OCI-LY7 (cell line): ENCODE measurements around the gene TMEM170B. TPM values are rescaled to one million over a fixed set of nuclear protein-coding genes. Genes with fewer than 3 reads are reported as not detected.

Experiments used
- BruUV-seq: library from RNA; stranded (reverse); fragments of 400-500 nt; replicated peaks from 2 replicates; lab custom pipeline; 2021; lab: Mats Ljungman, UMichigan
- CTCF ChIA-PET: fragments of 300-600 bp; sonication (Branson Sonifier 250); formaldehyde crosslinking; loops from one replicate; lab custom pipeline; 2022; ENCODE audit warnings: antibody characterized with exemption; ENCODE audit not compliant: unreplicated experiment; lab: Charles Lee
- POLR2A ChIA-PET: fragments of 300-600 bp; sonication (Branson Sonifier 250); formaldehyde crosslinking; loops from one replicate; lab custom pipeline; 2022; ENCODE audit warnings: antibody characterized with exemption; lab: Charles Lee
- DNase-seq: peaks from one replicate; pipeline ENCODE4 v3.0.0-alpha.2; 2015; ENCODE audit warnings: low spot score
- H2AFZ ChIP-seq: fragments of 200-600 bp; sonication (generic), shearing (Covaris generic); 2 replicates; pipeline ENCODE4 v1.6.1; 2014; ENCODE audit warnings: mild to moderate bottlenecking, antibody characterized with exemption, low read length, moderate library complexity
- H3K27ac ChIP-seq: fragments of 200-600 bp; sonication (generic); 2 replicates; pipeline ENCODE4 v1.5.1; 2014; ENCODE audit warnings: mixed run types, low read depth, mild to moderate bottlenecking, moderate library complexity, low read length, inconsistent platforms; ENCODE audit not compliant: poor library complexity, severe bottlenecking
- H3K36me3 ChIP-seq: fragments of 200-600 bp; sonication (generic); 2 replicates; pipeline ENCODE4 v1.6.1; 2014; ENCODE audit warnings: mild to moderate bottlenecking, antibody characterized with exemption, low read length, moderate library complexity, mixed read lengths; ENCODE audit not compliant: insufficient read depth
- H3K4me1 ChIP-seq: fragments of 200-600 bp; sonication (generic); 2 replicates; pipeline ENCODE4 v1.5.1; 2014; ENCODE audit warnings: mild to moderate bottlenecking, low read length; ENCODE audit not compliant: insufficient read depth, poor library complexity, severe bottlenecking
- H3K4me2 ChIP-seq: fragments of 200-600 bp; sonication (generic); 2 replicates; pipeline ENCODE4 v1.6.1; 2014; ENCODE audit warnings: mild to moderate bottlenecking, low read length
- H3K4me3 ChIP-seq: fragments of 200-600 bp; sonication (generic); 2 replicates; pipeline ENCODE4 v1.5.1; 2014; ENCODE audit warnings: mild to moderate bottlenecking, low read depth, low read length; ENCODE audit not compliant: poor library complexity, severe bottlenecking
- H3K79me2 ChIP-seq: fragments of 200-600 bp; sonication (generic); 2 replicates; pipeline ENCODE4 v1.6.1; 2016; ENCODE audit warnings: low read depth, mild to moderate bottlenecking, low read length, moderate library complexity, mixed read lengths; ENCODE audit not compliant: insufficient read depth
- H3K9me2 ChIP-seq: fragments of 200-600 bp; sonication (generic); 2 replicates; pipeline ENCODE4 v1.6.1; 2016; ENCODE audit warnings: mild to moderate bottlenecking, low read length, mixed read lengths; ENCODE audit not compliant: insufficient read depth
- H3K9me3 ChIP-seq: fragments of 200-600 bp; sonication (generic); 2 replicates; pipeline ENCODE4 v1.6.1; 2014; ENCODE audit warnings: mild to moderate bottlenecking, mixed run types, low read length, mixed read lengths
- H4K20me1 ChIP-seq: fragments of 200-600 bp; sonication (generic); 2 replicates; pipeline ENCODE4 v1.6.1; 2014; ENCODE audit warnings: mild to moderate bottlenecking, antibody characterized with exemption, low read length, moderate library complexity, mixed read lengths; ENCODE audit not compliant: insufficient read depth
- EZH2phosphoT487 ChIP-seq: fragments of 200-600 bp; sonication (generic); IDR thresholded peaks from 2 replicates; pipeline ENCODE4 v1.6.1; 2018; ENCODE audit warnings: low read depth, borderline replicate concordance, mild to moderate bottlenecking, mixed run types, antibody characterized with exemption, low read length, moderate library complexity, mixed read lengths
- intact Hi-C: fragments of 100-400 bp; cut with micrococcal nuclease; formaldehyde crosslinking; loops from one replicate; pipeline ENCODE4 v1.10.0; 2022; ENCODE audit not compliant: unreplicated experiment
- total RNA-seq, 2 experiments: library from RNA; depleted of rRNA in 1 of 2; stranded (reverse); fragments of >200 nt in 1 of 2; shearing (Covaris generic) in 1 of 2; gene quantifications; 2 replicates each; pipeline ENCODE4 v1.2.3, GENCODE V29; 2014 to 2022
- TF ChIP-seq, protein P1 (sequence below): fragments of 200-600 bp; sonication (generic); conservative IDR thresholded peaks from 2 replicates; pipeline ENCODE4 v1.5.1; 2014; ENCODE audit warnings: mild to moderate bottlenecking, antibody characterized with exemption, low read length, moderate library complexity, mixed read lengths

TMEM170B gene
- total RNA-seq, 2 experiments from 2014 or later: 4.1 to 5.6 TPM

DNA sequence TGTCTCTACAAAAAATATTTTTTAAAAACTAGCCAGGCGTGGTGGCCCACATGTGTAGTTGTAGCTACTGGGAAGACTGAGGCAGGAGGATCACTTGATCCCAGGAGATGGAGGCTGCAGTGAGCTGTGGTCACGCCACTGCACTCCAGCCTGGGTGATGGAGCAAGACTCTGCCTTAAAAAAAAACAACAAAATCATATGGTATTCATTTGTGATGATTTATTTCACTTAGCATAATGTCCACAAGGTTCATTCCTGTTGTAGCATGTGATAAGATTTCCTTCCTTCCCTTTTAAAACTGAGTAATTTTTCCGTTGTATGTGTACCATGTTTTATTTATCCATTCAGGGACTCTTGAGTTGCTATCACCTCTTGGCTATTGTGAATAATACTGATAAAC is 26.2 kb downstream of the TMEM170B start:
- no peaks in the 10 kb centered on the region for H3K9me2 ChIP-seq
- no peaks in the 10 kb centered on the region for H4K20me1 ChIP-seq
- ChIA-PET CTCF (no interaction called here), POLR2A (interaction anchor here (0.8 kb wide), 1 partner anchor 10 kb away, joined by 3 read pairs; no protein-coding TSS in a partner anchor)
- no peak overlapping the region for H2AFZ ChIP-seq
- H3K4me1 ChIP-seq: no peaks in the 10 kb centered on the region
- TF ChIP-seq, protein P1, sequence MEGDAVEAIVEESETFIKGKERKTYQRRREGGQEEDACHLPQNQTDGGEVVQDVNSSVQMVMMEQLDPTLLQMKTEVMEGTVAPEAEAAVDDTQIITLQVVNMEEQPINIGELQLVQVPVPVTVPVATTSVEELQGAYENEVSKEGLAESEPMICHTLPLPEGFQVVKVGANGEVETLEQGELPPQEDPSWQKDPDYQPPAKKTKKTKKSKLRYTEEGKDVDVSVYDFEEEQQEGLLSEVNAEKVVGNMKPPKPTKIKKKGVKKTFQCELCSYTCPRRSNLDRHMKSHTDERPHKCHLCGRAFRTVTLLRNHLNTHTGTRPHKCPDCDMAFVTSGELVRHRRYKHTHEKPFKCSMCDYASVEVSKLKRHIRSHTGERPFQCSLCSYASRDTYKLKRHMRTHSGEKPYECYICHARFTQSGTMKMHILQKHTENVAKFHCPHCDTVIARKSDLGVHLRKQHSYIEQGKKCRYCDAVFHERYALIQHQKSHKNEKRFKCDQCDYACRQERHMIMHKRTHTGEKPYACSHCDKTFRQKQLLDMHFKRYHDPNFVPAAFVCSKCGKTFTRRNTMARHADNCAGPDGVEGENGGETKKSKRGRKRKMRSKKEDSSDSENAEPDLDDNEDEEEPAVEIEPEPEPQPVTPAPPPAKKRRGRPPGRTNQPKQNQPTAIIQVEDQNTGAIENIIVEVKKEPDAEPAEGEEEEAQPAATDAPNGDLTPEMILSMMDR: no peak
- TF ChIP-seq EZH2phosphoT487: no peak
- no TSS peak for BruUV-seq
- H3K27ac ChIP-seq: no peak overlapping the region
- no peak overlapping the region for H3K4me2 ChIP-seq
- H3K4me3 ChIP-seq: no peak overlapping the region
- no peaks in the 10 kb centered on the region for H3K36me3 ChIP-seq
- H3K79me2 ChIP-seq: no peaks in the 10 kb centered on the region
- intact Hi-C loops: no loop called here
- no peak for DNase-seq
- H3K9me3 ChIP-seq: no peaks in the 10 kb centered on the region

DNA sequence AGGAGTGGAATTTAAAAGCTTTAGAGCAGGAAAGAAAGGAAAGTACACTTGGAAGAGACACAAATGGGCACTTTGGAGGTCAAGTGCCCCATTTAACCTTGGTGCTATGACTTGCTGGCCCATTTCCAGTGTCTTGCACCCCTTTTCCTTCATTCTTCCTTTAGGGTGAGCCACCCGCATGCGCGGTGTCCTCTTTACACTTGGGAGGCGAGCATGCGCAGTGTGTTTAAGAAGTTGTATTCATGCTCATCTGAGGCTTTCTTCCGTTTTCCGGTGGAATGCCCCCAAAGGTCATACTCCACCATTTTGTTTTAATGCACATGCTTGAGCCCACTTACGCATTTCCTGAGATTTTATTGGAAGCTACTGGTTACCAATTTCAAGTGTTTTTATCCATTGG is 29.1 kb downstream of the TMEM170B start:
- Histone ChIP-seq H3K27ac (no peak overlapping the region), H3K79me2 (no peaks in the 10 kb centered on the region), H3K36me3 (no peaks in the 10 kb centered on the region), H3K9me2 (no peaks in the 10 kb centered on the region), H2AFZ (no peak overlapping the region), H3K4me2 (no peak overlapping the region), H3K4me1 (no peaks in the 10 kb centered on the region), H3K9me3 (no peaks in the 10 kb centered on the region), H4K20me1 (no peaks in the 10 kb centered on the region), H3K4me3 (no peak overlapping the region)
- POLR2A ChIA-PET: interaction anchor here (0.7 kb wide), 1 partner anchor 15 kb away, joined by 5 read pairs; no protein-coding TSS in a partner anchor
- CTCF ChIA-PET: interaction anchor here (1.0 kb wide), 1 partner anchor 9 kb away, joined by 3 read pairs; no protein-coding TSS in a partner anchor
- intact Hi-C loops: no loop called here
- no TSS peak for BruUV-seq
- TF ChIP-seq, protein P1: no peak
- TF ChIP-seq EZH2phosphoT487: no peak
- no peak for DNase-seq

DNA sequence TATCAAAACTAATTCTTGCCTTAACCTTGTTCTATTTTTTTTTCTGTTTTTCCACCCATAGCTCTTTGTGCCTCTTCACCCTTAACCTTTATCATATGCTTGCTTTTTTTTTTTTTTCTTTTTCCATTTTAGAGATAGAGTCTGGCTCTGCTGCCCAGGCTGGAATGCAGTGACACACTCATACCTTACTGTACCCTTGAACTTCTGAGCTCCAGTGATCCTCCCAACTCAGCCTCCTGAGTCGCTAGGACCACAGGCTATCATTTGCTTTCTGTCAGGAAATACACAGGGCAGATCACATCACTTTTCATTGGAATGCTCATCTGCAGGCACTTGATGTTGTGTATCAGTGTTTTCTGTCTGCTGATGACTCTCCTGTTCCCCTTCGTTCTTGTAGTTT is 33.5 kb downstream of the TMEM170B start:
- Histone ChIP-seq H3K79me2 (no peaks in the 10 kb centered on the region), H3K4me1 (no peaks in the 10 kb centered on the region), H3K4me3 (no peak overlapping the region), H3K9me3 (no peaks in the 10 kb centered on the region), H3K9me2 (no peaks in the 10 kb centered on the region), H3K27ac (no peak overlapping the region), H2AFZ (no peak overlapping the region), H4K20me1 (no peaks in the 10 kb centered on the region), H3K4me2 (no peak overlapping the region), H3K36me3 (no peaks in the 10 kb centered on the region)
- POLR2A ChIA-PET: interaction anchor here (0.6 to 1.2 kb wide), 3 partner anchors 9 to 389 kb away, joined by 3 to 4 read pairs (median 4); no protein-coding TSS in a partner anchor
- no peak for DNase-seq
- TF ChIP-seq, protein P1: no peak
- TF ChIP-seq EZH2phosphoT487: no peak
- BruUV-seq: no TSS peak
- intact Hi-C loops: loop anchor here (10.0 kb wide), 2 partner anchors 396 to 616 kb away; no protein-coding TSS in a partner anchor
- CTCF ChIA-PET: no interaction called here
